Hematopoietic multipotent progenitor cell (in vitro differentiated cells): ENCODE results near the gene ADAM10. TPM values are rescaled to one million over a fixed set of nuclear protein-coding genes. Genes with fewer than 3 reads are reported as not detected.

Experiments
- DNase-seq, 3 donors: peaks; one replicate each; pipeline ENCODE4 v3.0.0-alpha.2; 2011 to 2015; ENCODE audit warnings: low read depth in 2 of 3, low spot score in 2 of 3
- total RNA-seq: library from RNA; depleted of rRNA; stranded (reverse); fragments of >200 nt; gene quantifications from one replicate; pipeline ENCODE4 v1.2.3, GENCODE V29; 2012

ADAM10 gene
- total RNA-seq, 1 donor, result 57.6 TPM

DNA sequence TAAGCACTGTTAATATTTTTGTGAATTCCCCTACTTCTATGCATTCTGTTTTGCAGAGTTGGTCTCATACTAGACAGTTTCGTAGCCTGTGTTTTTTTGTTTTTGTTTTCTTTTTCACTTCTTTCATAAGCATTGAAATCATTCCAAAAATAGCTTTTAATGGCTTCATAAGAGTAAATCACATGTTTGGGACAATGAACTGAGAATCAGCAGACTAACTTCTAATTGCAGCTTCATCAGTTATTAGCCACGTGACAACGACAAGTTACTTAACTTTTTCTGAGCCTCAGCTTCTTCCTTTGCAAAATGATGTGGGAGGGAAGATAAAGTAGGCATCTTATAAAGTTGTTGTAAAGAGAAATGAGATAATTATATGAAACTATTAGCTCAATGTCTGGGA is 193.0 kb downstream of the ADAM10 start:
- no peak for DNase-seq

- no peak for DNase-seq
Observed at GRCh38 chr15:58556028-58556361, 193.5 kb downstream of the ADAM10 start.

DNA sequence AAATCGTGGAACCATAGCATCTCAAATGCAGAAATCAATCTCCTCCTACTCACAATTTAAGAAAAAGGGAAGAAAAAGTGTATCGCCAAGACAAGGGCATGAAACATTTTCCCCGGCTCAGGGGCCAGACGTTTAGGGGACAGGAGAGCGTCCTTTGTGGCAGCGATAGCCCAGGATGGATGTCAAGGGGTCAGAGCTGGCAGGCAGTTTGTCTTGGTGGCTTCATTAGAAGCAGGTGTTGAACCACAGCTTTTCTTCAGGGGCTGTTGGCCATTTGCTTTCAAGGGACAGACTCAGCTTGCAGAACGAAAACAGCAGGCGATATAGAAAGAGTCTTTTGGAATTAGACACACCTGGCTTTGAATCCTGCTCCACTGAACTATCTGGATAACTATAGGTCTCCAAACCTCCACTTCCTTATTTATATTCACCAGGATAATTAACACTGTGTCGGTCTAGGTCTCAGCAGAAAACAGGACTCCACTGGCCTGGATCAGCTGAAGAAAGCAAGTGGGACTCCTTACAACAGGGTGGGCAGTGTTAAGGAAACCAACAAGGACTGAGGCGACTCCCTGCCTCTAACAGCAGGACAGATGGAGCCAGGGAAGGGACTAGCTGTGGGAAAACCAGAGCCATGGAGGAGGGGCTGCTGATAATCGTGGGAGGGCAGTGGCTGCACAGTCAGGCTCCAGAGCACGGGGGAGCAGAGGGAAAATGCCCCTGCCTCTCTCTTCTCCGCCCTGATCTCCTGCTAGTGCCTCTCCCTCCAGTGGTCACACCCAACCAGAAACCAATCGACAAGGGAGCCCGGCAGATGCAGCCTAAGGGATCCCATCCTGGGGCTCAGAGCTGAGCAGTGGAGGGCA is 194.1 kb downstream of the ADAM10 start:
- DNase-seq, result no peak

- DNase-seq, result no peak
Observed at GRCh38 chr15:58554758-58555157, 194.7 kb downstream of the ADAM10 start.

DNA sequence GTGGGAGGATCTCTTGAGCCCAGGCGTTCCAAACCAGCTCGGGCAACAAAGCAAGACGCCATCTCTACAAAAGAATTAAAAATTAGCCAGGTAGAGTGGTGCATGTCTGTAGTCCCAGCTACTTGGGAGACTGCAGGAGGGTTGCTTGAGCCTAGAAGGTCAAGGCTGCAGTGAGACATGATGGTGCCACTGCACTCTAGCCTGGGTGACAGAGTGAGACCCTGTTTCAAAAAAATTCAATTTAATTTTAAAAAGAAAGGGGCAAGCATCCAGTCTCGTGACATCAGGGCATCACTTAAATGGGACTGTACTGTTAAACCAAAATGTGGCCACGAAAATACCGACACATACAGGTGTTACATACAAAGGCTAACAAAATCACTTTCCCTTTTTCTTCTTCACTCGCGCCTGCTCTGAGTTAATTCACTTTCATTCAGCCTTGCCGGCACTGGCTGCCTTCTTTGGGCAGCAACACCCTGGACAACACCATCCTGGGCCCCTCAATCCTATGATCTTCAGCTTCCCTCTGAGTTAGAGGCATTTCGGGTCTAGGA is 196.1 kb downstream of the ADAM10 start:
- DNase-seq, result no peak

DNA sequence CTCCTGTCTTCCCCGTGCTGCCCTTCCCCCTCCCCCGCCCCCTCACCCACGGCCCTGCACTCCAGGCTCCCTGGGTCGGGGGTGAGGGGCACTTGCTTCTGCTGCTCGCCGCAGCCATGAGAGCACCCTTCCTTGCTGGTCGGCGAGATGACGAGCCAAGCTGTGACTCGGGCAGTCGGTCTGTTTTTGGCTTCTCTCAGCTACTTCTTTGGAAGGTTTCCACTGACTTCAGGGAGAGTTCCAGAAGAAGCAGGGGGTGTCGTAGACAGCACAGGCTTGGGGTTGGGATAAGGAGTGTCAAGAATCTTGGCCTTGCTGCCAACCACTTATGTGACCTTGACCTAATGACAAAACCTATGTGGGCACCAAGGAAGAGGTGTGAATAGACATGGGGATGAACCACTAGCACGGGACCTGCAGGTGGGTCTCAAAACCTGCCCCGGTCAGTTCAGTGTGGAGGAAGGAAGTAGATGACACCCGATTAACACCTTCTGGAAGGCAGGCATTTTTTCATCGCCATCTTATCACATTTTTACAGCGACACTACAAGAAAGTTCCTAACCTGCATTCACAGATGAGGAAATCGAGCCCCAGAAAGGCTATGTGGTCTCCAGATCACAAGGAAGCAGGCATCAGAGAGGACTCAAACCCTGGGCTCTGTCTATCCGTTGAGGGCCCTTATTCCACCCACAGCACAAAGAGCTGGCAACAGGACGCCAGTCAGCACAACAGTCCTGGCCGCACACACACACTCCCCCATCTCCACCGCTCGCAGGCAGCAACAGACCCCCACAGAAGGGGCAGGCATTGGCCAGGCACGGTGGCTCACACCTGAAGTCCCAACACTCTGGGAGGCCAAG is 196.8 kb downstream of the ADAM10 start:
- no peak for DNase-seq

- DNase-seq, result peak in 2 of 3 donors; percentile 13 to 42
Observed at GRCh38 chr15:58551764-58552504, 197.6 kb downstream of the ADAM10 start.

DNA sequence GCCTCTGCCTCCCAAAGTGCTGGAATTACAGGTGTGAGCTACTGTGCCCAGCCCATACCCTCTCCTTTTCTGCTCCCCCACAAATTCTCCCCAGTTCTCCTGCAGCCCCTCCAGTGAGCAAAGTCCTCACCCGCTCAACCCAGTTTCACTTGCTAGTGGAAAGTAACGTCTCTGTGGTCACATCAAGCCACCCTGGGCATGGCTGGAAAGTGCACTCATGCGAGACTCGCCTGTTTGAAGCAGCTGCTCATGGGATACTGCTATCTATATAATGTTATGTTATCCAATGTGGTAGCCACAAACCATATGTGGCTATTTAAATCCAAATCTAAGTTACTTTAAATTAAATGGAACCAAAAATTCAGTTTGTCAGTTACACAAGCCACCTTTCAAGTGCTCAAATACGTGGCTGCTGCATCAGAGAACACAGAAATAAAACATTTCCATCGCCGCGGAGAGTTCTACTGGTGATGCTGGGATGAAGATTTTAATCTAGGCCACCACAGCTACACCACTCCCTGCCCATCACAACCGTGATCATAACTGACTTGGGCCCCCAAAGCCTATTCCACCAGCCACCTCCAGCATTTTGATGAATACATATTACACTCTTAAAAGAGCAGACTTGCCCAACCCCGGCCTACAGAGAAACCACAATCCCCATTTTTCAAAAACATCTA is 198.3 kb downstream of the ADAM10 start:
- peak in 1 of 3 donors; percentile 5 for DNase-seq

DNA sequence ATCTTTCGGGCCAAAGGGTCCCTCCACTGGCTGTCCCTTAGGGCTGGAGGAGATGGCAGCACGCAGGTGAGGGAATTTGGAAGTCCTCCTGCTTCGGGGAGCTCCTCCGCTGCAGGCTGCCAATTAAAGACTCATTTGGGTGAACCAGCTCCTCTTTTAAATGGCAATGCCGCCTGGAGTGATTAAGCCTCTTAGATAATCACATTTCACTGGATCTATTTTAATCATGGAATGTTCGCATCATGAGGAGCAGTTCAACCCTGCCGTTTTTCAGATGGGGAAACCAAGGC is 199.8 kb downstream of the ADAM10 start:
- no peak for DNase-seq

DNA sequence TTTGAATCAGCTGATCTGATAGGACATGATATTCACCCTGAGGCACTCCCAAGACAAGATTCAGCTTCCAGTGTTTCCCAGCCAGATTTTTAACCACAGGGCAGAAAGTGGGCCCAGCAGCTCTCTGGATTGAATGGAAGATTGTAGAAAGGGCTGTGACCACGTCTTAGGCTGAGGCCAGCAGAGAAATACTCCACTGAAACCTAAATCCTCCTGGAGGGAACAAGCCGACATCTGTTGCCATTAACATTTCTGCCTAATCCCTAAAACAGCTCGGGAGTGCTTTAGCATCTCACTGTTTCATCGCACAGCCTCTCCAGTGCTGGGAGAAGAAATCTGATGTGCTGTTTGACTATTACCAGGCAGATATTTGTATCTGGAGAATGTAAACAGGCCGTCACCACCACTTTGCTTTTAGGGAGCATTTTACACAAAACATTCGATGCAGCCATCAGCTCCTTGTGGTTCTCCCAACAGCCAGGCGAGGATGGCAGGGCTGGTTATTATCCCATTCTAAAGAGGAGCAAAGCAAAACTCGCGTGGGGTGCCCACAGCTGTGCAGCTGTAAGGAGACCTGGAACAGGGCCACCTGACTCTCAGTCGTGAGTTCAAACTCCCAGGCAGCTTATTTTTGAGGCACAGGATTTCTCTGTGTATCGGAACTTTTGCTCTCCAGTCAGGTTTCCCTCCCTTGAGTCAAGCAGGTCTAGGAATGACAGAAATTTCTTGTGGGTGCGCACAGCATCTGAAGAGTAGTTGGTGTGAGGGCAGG is 200.3 kb downstream of the ADAM10 start:
- DNase-seq, result no peak

DNA sequence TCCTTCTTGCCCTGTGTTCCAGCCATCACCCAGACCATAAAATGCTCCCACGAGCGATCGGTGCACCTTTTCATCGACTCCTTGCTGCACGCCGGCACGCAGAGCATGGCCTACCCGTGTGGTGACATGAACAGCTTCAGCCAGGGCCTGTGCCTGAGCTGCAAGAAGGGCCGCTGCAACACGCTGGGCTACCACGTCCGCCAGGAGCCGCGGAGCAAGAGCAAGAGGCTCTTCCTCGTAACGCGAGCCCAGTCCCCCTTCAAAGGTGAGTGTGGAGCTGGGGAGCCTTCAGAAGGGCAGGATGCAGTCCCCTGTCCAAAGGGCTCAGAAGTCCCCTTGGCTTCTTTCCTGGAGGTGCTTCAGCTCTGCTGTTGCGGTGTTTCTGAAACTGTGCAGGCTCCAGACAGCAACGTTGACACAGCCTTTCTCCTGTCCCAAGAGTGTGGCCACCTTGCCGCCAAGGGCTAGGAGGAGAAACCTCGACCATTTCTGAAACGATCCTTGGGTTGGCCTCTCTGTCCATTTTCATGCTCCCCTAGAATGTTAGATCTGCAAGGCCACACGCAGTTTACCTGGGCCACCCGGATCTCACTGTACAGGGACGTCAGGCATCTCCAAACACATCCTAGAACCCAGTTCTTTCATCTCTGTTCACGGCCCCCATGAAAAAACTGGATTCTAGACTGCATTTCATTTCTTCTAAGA is 201.0 kb downstream of the ADAM10 start:
- DNase-seq, result no peak

DNA sequence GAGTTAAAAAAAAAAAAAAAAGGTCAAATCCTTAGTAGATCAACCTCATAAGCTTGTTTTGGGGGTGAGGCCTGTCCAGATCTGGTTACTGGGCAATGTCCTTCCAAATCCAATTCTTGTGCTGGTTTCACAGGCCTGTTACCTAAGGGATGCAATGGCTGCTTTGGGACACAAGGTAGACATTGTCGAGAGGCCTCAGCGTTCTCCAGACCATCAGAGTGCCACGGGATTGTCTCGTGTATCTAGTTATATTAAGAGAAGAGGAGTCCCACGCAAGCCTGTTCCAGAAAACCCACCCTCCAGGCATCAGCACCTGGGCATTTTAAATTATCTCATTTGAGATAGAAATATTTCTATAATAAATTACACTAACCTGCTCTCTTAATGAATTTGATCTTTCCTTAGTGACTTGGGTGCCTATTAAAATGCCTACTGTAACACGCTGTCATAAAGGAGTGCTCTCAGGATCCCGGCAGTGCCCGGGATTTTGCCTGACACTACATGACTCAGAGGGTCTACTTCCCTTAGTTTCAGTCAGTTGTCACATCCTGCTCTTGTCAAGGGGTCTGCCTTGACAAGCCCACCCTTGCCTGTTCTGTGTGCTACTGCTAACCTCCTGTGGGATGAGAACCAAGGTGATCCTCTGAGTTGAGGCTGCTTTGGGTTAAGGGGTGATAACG is 201.7 kb downstream of the ADAM10 start:
- DNase-seq, result no peak

DNA sequence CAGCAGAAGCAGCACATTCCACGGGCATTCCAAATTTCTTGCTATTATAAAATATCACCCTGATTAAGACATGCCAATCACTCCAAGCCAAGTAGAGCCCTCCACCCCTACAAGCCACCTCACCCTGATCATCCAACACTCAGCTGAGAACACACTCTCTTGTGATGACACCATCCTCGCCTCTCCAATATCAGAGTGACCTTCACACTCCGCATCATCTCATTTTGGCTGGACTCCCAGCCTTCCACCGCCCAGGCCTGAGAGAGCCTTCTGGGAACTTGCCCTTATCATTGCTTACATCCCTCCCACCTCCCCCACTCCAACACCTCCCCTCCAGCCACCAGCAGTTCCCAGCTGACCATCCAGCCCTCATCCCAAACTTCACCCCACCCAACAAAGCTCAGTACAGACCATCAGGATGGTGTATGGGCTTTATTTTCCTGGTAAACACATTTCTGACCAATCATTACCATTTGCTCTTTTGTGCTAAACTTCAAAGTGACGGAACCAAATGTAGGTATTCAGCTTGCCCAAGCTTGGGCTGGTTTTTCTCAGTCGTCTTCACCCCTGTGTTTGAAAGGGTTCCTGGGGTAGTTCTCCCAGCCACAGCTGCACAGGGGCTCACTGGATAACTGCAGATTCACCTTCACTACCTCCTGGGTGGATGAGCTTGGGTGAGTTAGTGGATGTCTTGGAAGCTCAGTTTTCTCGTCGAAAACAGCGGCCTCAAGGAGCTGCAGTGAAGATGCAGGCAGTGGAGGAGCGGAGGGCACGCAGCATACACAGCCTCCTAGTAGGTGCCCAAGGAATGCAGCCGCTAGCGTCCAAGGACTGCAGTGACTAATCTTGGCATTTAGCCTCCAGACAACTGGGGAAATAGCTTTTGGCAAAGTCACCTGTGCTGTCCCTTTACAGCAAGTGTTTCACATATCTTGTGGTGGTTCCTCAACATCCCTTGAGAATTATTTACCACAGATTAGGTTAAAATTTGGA is 202.6 kb downstream of the ADAM10 start:
- DNase-seq, result no peak

- DNase-seq, result no peak
Observed at GRCh38 chr15:58546066-58546591, 203.4 kb downstream of the ADAM10 start.

- no peak for DNase-seq
Observed at GRCh38 chr15:58545307-58546065, 204.0 kb downstream of the ADAM10 start.

- DNase-seq, result no peak
Observed at GRCh38 chr15:58544756-58545155, 204.8 kb downstream of the ADAM10 start.
